Hepatocyte (in vitro differentiated cells): ENCODE measurements around the gene MRPL3. TPM values are rescaled to one million over a fixed set of nuclear protein-coding genes. Genes with fewer than 3 reads are reported as not detected.

Source experiments
- DNase-seq: peaks from one replicate; pipeline ENCODE4 v3.0.0-alpha.2; 2016; ENCODE audit warnings: low spot score
- H2AFZ ChIP-seq: fragments of 200-600 bp; sonication (generic); 2 replicates; pipeline ENCODE4 v1.6.0; 2016; ENCODE audit warnings: antibody characterized with exemption, mild to moderate bottlenecking
- H3K27ac ChIP-seq: fragments of 200-600 bp; sonication (generic); 2 replicates; pipeline ENCODE4 v1.5.1; 2016; ENCODE audit warnings: mild to moderate bottlenecking
- H3K27me3 ChIP-seq: fragments of 200-600 bp; sonication (generic); 2 replicates; pipeline ENCODE4 v1.6.1; 2016
- H3K36me3 ChIP-seq: fragments of 200-600 bp; sonication (generic); replicated peaks from 2 replicates; pipeline ENCODE4 v1.5.1; 2016; ENCODE audit warnings: low read depth; ENCODE audit not compliant: insufficient read depth
- H3K4me1 ChIP-seq: fragments of 200-600 bp; sonication (generic); 2 replicates; pipeline ENCODE4 v1.5.1; 2016; ENCODE audit warnings: mild to moderate bottlenecking, moderate library complexity; ENCODE audit not compliant: insufficient read depth
- H3K4me2 ChIP-seq: fragments of 200-600 bp; sonication (generic); 2 replicates; pipeline ENCODE4 v1.6.0; 2016
- H3K4me3 ChIP-seq: fragments of 200-600 bp; sonication (generic); 2 replicates; pipeline ENCODE4 v1.5.1; 2016; ENCODE audit warnings: mild to moderate bottlenecking
- H3K79me2 ChIP-seq: fragments of 200-600 bp; sonication (generic); 2 replicates; pipeline ENCODE4 v1.6.0; 2017; ENCODE audit warnings: mild to moderate bottlenecking
- H3K9me2 ChIP-seq: fragments of 200-600 bp; sonication (generic); replicated peaks from 2 replicates; pipeline ENCODE4 v1.6.0; 2017; ENCODE audit warnings: mild to moderate bottlenecking; ENCODE audit not compliant: insufficient read depth
- H3K9me3 ChIP-seq: fragments of 200-600 bp; sonication (generic); 2 replicates; pipeline ENCODE4 v1.5.1; 2016; ENCODE audit warnings: low read depth, mild to moderate bottlenecking
- H4K20me1 ChIP-seq: fragments of 200-600 bp; sonication (generic); 2 replicates; pipeline ENCODE4 v1.6.0; 2016; ENCODE audit warnings: mild to moderate bottlenecking; ENCODE audit not compliant: insufficient read depth, poor library complexity, severe bottlenecking
- CTCF ChIP-seq: fragments of 200-600 bp; sonication (generic); IDR thresholded peaks from 2 replicates; pipeline ENCODE4 v1.5.1; 2016; ENCODE audit warnings: antibody characterized with exemption, mild to moderate bottlenecking; ENCODE audit not compliant: poor library complexity
- EZH2 ChIP-seq: fragments of 200-600 bp; sonication (generic); IDR thresholded peaks from 2 replicates; pipeline ENCODE4 v1.6.1; 2016; ENCODE audit warnings: antibody characterized with exemption, mild to moderate bottlenecking, borderline replicate concordance
- EZH2phosphoT487 ChIP-seq: fragments of 200-600 bp; sonication (generic); IDR thresholded peaks from one replicate; pipeline ENCODE4 v1.6.1; 2018; ENCODE audit warnings: antibody characterized with exemption, mild to moderate bottlenecking, low read depth, moderate library complexity; ENCODE audit not compliant: unreplicated experiment, severe bottlenecking
- WGBS: methylation state at CpG from one replicate; pipeline ENCODE4 v1.1.6; 2016; ENCODE audit warnings: low lambda C conversion rate; ENCODE audit errors: missing lambda C conversion rate; 5-methylcytosine and 5-hydroxymethylcytosine counted together
- polyA plus RNA-seq: library from polyadenylated mRNA; unstranded; fragments of >200 nt; fragmentation: Nextera tagmentation; extraction: Ambion mirVana; gene quantifications from 2 replicates; pipeline ENCODE4 v1.2.1, GENCODE V29; 2016
- total RNA-seq: library from RNA; depleted of rRNA; stranded (reverse); fragments of >200 nt; gene quantifications from 2 replicates; pipeline ENCODE4 v1.2.3, GENCODE V29; 2014

Gene MRPL3
- total and polyA plus RNA-seq, 2 experiments from 2014 or later, result 87.8 to 113 TPM

GRCh38 chr3:131477813-131478212, 25.0 kb downstream of the MRPL3 start:
- H3K9me3 ChIP-seq, result no peaks in the 10 kb centered on the region
- H2AFZ ChIP-seq, result no peak overlapping the region
- peaks cover 15% of the 10 kb centered on the region for H3K79me2 ChIP-seq
- DNase-seq, result no peak
- 85% methylated on average over 3 of the region's 3 CpGs for WGBS
- no peak overlapping the region for H3K27ac ChIP-seq
- H3K4me1 ChIP-seq, result no peaks in the 10 kb centered on the region
- no peaks in the 10 kb centered on the region for H3K36me3 ChIP-seq
- H3K4me2 ChIP-seq, result no peak overlapping the region
- no peak overlapping the region for H3K4me3 ChIP-seq
- no peaks in the 10 kb centered on the region for H4K20me1 ChIP-seq
- TF ChIP-seq EZH2phosphoT487 (no peak), CTCF (no peak), EZH2 (no peak)
- H3K27me3 ChIP-seq, result no peaks in the 10 kb centered on the region
- no peaks in the 10 kb centered on the region for H3K9me2 ChIP-seq

GRCh38 chr3:131474115-131474514, 28.7 kb downstream of the MRPL3 start:
- no peak for DNase-seq
- H4K20me1 ChIP-seq, result no peaks in the 10 kb centered on the region

GRCh38 chr3:131470377-131470776, 32.4 kb downstream of the MRPL3 start:
- Histone ChIP-seq H2AFZ (no peak overlapping the region), H3K4me3 (no peak overlapping the region), H4K20me1 (no peaks in the 10 kb centered on the region), H3K36me3 (no peaks in the 10 kb centered on the region), H3K4me2 (no peak overlapping the region), H3K4me1 (no peaks in the 10 kb centered on the region), H3K9me2 (no peaks in the 10 kb centered on the region), H3K27ac (no peak overlapping the region), H3K9me3 (no peaks in the 10 kb centered on the region), H3K79me2 (peaks cover 10% of the 10 kb centered on the region), H3K27me3 (no peaks in the 10 kb centered on the region)
- 100% methylated on average over 2 of the region's 2 CpGs for WGBS
- TF ChIP-seq EZH2phosphoT487, result no peak
- no peak for TF ChIP-seq EZH2
- TF ChIP-seq CTCF, result no peak
- DNase-seq, result no peak

More at GRCh38 chr3:131474115-131474514, 28.7 kb downstream of the MRPL3 start:
- H3K36me3 ChIP-seq, result no peaks in the 10 kb centered on the region
- no peaks in the 10 kb centered on the region for H3K27me3 ChIP-seq
- H2AFZ ChIP-seq, result no peak overlapping the region
- H3K27ac ChIP-seq, result no peak overlapping the region
- no peaks in the 10 kb centered on the region for H3K9me2 ChIP-seq
- no peak for TF ChIP-seq CTCF
- no peak for TF ChIP-seq EZH2phosphoT487
- TF ChIP-seq EZH2, result no peak
- no peak overlapping the region for H3K4me2 ChIP-seq
- no peak overlapping the region for H3K4me3 ChIP-seq
- no peaks in the 10 kb centered on the region for H3K9me3 ChIP-seq
- peaks cover 15% of the 10 kb centered on the region for H3K79me2 ChIP-seq
- H3K4me1 ChIP-seq, result no peaks in the 10 kb centered on the region

GRCh38 chr3:131458653-131459052, 44.1 kb downstream of the MRPL3 start:
- no peak for DNase-seq

More at GRCh38 chr3:131458653-131459052, 44.1 kb downstream of the MRPL3 start:
- H3K4me3 ChIP-seq, result no peak overlapping the region
- H3K4me1 ChIP-seq, result no peaks in the 10 kb centered on the region
- H3K27me3 ChIP-seq, result no peaks in the 10 kb centered on the region
- TF ChIP-seq EZH2, result no peak
- no peak for TF ChIP-seq CTCF
- no peak for TF ChIP-seq EZH2phosphoT487
- H3K4me2 ChIP-seq, result no peak overlapping the region
- no peaks in the 10 kb centered on the region for H3K9me3 ChIP-seq
- H3K27ac ChIP-seq, result no peak overlapping the region
- H3K9me2 ChIP-seq, result no peaks in the 10 kb centered on the region
- H3K79me2 ChIP-seq, result no peaks in the 10 kb centered on the region
- peaks cover 5% of the 10 kb centered on the region for H3K36me3 ChIP-seq
- no peaks in the 10 kb centered on the region for H4K20me1 ChIP-seq
- no peak overlapping the region for H2AFZ ChIP-seq
- 92% methylated on average over 3 of the region's 3 CpGs for WGBS
